Cardiac fibroblast (primary cell): Measurements from ENCODE around the gene YARS1.
"Not testable (repeated sequence)": the region's sequence is repeated elsewhere in the genome, so short reads cannot be mapped to it uniquely, and the experiment has no call there.

Experiments
- DNase-seq, 2 donors: peaks; one replicate each; pipeline versions ENCODE4 v3.0.0 to v3.0.0-alpha.2; 2010; ENCODE audit warnings: low read depth in 2 of 2
- H3K4me3 ChIP-seq, 2 donors: replicated peaks in 1 of 2; 1 replicate in 1 of 2; 2 replicates in 1 of 2; pipeline ENCODE4 v1.5.1; 2011; ENCODE audit warnings: low read depth in 2 of 2, low read length in 2 of 2, mild to moderate bottlenecking in 2 of 2, moderate library complexity in 1 of 2
- TF ChIP-seq, protein P1 (sequence below): IDR thresholded peaks from one replicate; pipeline ENCODE4 v1.5.1; 2011; ENCODE audit warnings: low read depth, mild to moderate bottlenecking, low read length, inconsistent platforms

Gene YARS1

DNA sequence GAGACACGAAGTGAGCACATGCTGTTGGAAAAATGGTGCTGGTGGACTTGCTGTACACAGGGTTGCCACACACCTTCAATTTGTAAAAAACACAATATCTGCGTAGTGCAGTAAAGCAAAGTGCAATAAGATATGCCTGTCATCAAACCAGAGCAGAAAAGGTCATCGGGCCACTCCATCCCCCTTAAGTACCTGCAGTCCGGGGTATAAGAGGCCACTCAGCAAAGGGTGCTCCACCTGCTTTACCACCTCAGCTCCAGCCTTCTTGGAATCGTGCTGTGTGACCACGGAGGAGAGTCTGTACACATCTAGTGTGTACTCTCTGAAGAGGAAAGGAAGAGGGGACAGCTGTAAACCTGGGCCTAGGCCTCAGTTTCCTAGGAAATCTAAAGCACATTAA, 10.9 kb downstream of the YARS1 start:
- TF ChIP-seq, protein P1, sequence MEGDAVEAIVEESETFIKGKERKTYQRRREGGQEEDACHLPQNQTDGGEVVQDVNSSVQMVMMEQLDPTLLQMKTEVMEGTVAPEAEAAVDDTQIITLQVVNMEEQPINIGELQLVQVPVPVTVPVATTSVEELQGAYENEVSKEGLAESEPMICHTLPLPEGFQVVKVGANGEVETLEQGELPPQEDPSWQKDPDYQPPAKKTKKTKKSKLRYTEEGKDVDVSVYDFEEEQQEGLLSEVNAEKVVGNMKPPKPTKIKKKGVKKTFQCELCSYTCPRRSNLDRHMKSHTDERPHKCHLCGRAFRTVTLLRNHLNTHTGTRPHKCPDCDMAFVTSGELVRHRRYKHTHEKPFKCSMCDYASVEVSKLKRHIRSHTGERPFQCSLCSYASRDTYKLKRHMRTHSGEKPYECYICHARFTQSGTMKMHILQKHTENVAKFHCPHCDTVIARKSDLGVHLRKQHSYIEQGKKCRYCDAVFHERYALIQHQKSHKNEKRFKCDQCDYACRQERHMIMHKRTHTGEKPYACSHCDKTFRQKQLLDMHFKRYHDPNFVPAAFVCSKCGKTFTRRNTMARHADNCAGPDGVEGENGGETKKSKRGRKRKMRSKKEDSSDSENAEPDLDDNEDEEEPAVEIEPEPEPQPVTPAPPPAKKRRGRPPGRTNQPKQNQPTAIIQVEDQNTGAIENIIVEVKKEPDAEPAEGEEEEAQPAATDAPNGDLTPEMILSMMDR: no peak
- DNase-seq: no peak

DNA sequence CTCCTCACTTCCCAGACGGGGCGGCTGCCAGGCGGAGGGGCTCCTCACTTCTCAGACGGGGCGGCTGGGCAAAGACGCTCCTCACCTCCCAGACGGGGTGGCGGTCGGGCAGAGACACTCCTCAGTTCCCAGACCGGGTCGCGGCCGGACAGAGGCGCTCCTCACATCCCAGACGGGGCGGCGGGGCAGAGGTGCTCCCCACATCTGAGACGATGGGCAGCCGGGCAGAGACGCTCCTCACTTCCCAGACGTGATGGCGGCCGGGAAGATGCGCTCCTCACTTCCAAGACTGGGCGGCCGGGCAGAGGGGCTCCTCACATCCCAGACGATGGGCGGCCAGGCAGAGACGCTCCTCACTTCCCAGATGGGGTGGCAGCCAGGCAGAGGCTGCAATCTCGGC, 12.7 kb downstream of the YARS1 start:
- H3K4me3 ChIP-seq: not testable (repeated sequence)

More for the DNA sequence above, 10.9 kb downstream of the YARS1 start:
- H3K4me3 ChIP-seq: no peak overlapping the region

DNA sequence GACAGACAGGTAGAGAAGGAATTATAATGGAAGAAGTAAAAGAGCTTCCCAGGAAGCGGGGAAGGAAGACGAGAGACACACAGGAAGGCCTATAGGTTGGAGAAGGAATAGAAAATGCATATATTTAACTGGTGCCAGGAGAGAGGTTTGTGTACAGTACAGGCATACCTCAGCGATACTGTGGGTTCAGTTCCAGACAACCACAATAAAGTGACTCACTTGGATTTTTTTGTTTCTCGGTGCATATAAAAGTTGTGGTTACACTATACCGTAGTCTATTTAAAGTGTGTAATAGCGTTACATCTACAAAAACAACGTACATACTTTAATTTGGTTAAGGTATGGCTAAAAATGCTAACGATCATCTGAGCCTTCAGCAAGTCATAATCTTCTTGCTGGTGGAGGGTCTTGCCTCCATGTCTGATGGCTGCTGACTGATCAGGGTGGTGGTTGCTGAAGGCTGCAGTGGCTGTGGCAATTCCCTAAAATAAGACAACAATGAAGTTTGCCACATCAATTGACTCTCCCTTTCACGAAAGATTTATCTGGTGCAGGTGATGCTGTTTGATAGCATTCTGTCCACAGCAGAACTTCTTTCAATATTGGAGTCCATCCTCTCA, 16.0 kb downstream of the YARS1 start:
- TF ChIP-seq, protein P1: no peak
- DNase-seq: peak in 1 of 2 donors; percentile 68
- no peak overlapping the region for H3K4me3 ChIP-seq

More for the DNA sequence above, 12.7 kb downstream of the YARS1 start:
- not testable (repeated sequence) for DNase-seq

DNA sequence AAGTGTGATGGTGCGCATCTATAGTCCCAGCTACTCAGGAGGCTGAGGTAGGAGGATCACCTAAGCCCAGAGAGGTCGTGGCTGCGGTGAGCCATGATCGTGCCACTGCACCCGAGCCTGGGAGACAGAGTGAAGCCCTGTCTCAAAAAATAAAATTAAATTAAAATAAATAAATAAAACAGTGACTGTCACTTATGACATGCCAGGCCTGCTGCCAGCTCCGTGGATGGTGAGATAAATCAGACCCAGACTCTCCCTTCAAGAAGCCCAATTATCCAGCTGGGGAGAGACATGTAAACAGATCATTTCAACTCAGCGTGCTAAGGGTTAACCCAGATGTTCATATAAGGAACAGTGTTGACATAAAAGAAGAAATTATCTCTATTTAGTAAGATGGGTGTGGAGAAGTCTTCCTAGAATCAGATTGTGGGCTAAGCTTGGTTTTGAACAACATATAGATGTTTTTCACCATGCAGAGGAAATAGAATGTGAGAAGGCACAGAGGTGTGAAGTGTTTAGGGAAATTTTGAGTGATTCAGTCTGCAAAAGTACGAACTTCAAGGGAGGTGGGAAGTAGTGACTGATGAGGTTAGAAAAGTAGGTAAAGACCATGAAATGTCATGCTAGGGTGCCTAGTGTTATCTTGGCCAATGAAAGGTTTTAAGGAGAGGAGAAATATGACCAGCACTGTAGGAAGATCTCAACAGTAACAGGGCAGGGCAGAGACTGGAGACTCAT, 18.3 kb downstream of the YARS1 start:
- H3K4me3 ChIP-seq: no peak overlapping the region
- no peak for DNase-seq
- TF ChIP-seq, protein P1: no peak

DNA sequence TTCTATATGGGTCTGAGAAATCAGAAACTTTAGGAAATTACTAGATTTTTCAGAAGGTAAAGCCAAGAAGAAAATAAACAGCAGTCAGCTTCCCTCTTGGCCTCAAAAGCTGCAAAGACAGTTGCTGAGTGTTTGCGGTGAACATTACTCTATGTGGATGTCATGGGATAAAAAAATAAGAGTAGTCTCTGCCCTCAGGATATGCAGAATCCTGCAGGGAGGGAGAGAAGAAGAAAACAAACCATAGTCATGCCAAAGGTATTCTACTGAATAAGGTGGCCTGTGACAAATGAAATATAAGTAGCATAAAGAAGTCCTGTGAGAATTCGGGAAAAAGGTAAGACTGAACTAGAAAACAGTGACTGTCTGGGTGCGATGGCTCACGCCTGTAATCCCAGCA, 19.0 kb downstream of the YARS1 start:
- DNase-seq: peak in 1 of 2 donors; percentile 62
- TF ChIP-seq, protein P1: no peak
- H3K4me3 ChIP-seq: no peak overlapping the region

DNA sequence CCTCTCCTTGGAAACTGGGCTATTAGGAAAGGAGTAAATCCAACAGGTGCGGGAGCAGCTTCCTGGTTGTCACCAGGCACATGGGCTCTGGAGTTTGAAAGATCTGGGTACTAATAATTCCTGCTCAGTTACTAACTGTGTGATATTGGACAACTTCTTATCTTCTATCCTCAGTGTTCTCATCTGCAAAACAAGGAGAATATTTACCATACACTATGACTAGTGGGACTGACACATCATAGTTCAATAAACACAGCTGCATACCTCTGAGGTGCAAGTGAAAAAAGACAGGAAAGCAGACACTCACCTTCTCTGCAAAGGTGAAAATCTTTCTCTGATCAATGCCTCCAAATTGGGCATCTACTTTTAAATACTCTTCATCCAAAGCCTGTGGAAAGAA, 19.7 kb downstream of the YARS1 start:
- H3K4me3 ChIP-seq: no peak overlapping the region
- TF ChIP-seq, protein P1: no peak
- no peak for DNase-seq

DNA sequence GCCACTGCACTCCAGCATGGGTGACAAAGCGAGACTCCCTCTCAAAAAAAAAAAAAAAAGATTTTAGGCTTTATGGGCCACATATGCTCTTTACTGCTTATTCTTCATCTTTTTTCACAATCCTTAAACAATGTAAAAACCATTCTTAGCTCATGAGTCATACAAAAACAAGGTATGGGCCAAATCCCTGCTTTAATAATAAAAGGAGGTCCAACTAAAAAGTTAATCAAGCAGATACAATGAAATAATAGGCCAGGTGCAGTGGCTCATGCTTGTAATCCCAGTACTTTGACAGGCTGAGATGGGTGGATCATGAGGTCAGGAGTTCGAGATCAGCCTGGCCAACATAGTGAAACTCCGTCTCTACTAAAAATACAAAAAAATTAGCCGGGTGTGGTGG, 21.4 kb downstream of the YARS1 start:
- H3K4me3 ChIP-seq: not testable (repeated sequence)
- DNase-seq: peak; percentile 65 to 88

DNA sequence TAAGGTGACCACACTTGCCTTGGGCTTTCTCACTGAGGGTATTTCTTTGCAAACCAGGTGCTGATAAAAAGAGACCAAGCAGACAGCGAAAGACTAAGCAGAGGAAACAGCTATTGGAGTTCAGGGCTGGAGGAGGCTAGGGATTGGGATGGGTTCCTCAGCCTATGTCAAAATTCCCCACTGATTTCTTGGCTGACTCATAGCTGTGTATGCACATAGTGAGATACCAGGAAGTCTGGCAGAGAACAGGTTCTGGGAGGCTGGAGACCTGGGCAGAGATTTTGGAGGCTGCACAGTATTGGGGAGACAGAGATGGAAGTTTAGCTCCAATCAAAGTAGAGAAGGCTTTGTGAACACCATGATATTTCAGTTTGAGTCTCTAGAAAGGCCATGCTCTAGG, 25.3 kb downstream of the YARS1 start:
- DNase-seq: peak; percentile 48 to 72
- H3K4me3 ChIP-seq: no peak overlapping the region
- TF ChIP-seq, protein P1: no peak

DNA sequence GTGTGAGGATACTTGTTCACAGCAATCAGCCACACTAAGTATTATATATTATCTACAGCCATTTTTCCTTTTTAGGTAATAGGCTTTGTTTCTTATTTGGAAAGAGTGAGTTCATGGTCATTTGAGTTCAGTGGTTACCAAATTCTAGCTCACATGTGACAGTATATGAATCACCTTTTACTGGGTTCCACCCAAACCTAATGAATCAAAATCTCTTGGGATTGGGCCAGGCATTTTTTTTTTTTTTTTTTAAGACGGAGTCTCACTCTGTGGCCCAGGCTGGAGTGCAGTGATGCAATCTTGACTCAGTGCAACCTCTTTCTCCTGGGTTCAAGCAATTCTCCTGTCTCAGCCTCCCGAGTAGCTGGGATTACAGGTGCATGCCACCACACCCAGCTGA, 27.8 kb downstream of the YARS1 start:
- DNase-seq: peak; percentile 86 to 97
- H3K4me3 ChIP-seq: not testable (repeated sequence)
